ENCODE data around the gene EZH2.

EZH2 gene

GRCh38 chr7:148856578-148856881 lies 27.6 kb downstream of the EZH2 start:
- Histone ChIP-seq H3K9me3 (replicated peaks in 1 of 2; ENCODE audit: control insufficient read depth in 2 of 2, insufficient read depth in 1 of 2, low read depth in 1 of 2, low read length in 2 of 2) (no peaks in the 10 kb centered on the region), H3K9ac (ENCODE audit: low read depth, low read length, poor library complexity) (no peak overlapping the region), H3K36me3 (replicated peaks in 1 of 2; ENCODE audit: control insufficient read depth in 2 of 2, insufficient read depth in 2 of 2, low read length in 2 of 2) (peaks cover 0 to 16% of the 10 kb centered on the region in 2 donors), H3K18ac (ENCODE audit: low read length) (no peak overlapping the region), H2BK120ac (ENCODE audit: low read depth, low read length) (no peak overlapping the region), H2BK12ac (ENCODE audit: low read length) (no peak overlapping the region), H3K4me3 (ENCODE audit: low read length in 2 of 2) (no peak overlapping the region), H3K4me2 (ENCODE audit: insufficient read depth, low read length, poor library complexity, severe bottlenecking) (no peak overlapping the region), H2BK5ac (ENCODE audit: low read length) (no peak overlapping the region), H4K8ac (ENCODE audit: low read depth, low read length) (no peak overlapping the region), H3K79me1 (ENCODE audit: low read depth, low read length) (peaks cover 14% of the 10 kb centered on the region), H3K14ac (ENCODE audit: low read length) (no peak overlapping the region), H3K23ac (ENCODE audit: low read depth, low read length, poor library complexity) (no peak overlapping the region), H2AFZ (ENCODE audit: low read length) (no peak overlapping the region), H3K4ac (ENCODE audit: low read length) (no peak overlapping the region), H4K91ac (ENCODE audit: low read depth, low read length, poor library complexity) (no peak overlapping the region), H3K27me3 (ENCODE audit: control insufficient read depth in 3 of 3, insufficient read depth in 3 of 3, low read depth in 1 of 3, low read length in 3 of 3) (no peaks in the 10 kb centered on the region), H2BK15ac (ENCODE audit: low read length) (no peak overlapping the region), H2AK5ac (ENCODE audit: low read depth, low read length) (no peak overlapping the region), H3K4me1 (ENCODE audit: control insufficient read depth in 2 of 2, insufficient read depth in 1 of 2, low read depth in 1 of 2, low read length in 2 of 2) (peaks cover 0 to 4% of the 10 kb centered on the region in 2 donors), H3K27ac (replicated peaks; ENCODE audit: low read length) (no peak overlapping the region)
- WGBS, 2 donors (ENCODE audit: extremely low coverage in 2 of 2, insufficient read length in 2 of 2, insufficient replicate concordance in 1 of 2) = no CpG with 5 or more reads among the region's 2 CpGs
- DNase-seq (ENCODE audit: low spot score) = no peak

GRCh38 chr7:148854983-148855382 lies 29.1 kb downstream of the EZH2 start:
- H2BK120ac ChIP-seq (ENCODE audit: low read depth, low read length) = no peak overlapping the region
- no peak overlapping the region for H3K27ac ChIP-seq (replicated peaks; ENCODE audit: low read length)
- no peak overlapping the region for H2AK5ac ChIP-seq (ENCODE audit: low read depth, low read length)
- H3K9me3 ChIP-seq (replicated peaks in 1 of 2; ENCODE audit: control insufficient read depth in 2 of 2, insufficient read depth in 1 of 2, low read depth in 1 of 2, low read length in 2 of 2) = no peaks in the 10 kb centered on the region
- no peak overlapping the region for H2BK5ac ChIP-seq (ENCODE audit: low read length)
- H3K27me3 ChIP-seq (ENCODE audit: control insufficient read depth in 3 of 3, insufficient read depth in 3 of 3, low read depth in 1 of 3, low read length in 3 of 3) = no peaks in the 10 kb centered on the region
- H3K18ac ChIP-seq (ENCODE audit: low read length) = no peak overlapping the region
- DNase-seq (ENCODE audit: low spot score) = no peak
- H2AFZ ChIP-seq (ENCODE audit: low read length) = no peak overlapping the region
- H3K36me3 ChIP-seq (replicated peaks in 1 of 2; ENCODE audit: control insufficient read depth in 2 of 2, insufficient read depth in 2 of 2, low read length in 2 of 2) = peaks cover 0 to 16% of the 10 kb centered on the region in 2 donors
- no peak overlapping the region for H3K14ac ChIP-seq (ENCODE audit: low read length)
- H2BK12ac ChIP-seq (ENCODE audit: low read length) = no peak overlapping the region
- no peak overlapping the region for H3K23ac ChIP-seq (ENCODE audit: low read depth, low read length, poor library complexity)
- H3K4ac ChIP-seq (ENCODE audit: low read length) = no peak overlapping the region
- no CpG with 5 or more reads among the region's 1 CpG for WGBS, 2 donors (ENCODE audit: extremely low coverage in 2 of 2, insufficient read length in 2 of 2, insufficient replicate concordance in 1 of 2)
- H3K4me1 ChIP-seq (ENCODE audit: control insufficient read depth in 2 of 2, insufficient read depth in 1 of 2, low read depth in 1 of 2, low read length in 2 of 2) = peaks cover 0 to 7% of the 10 kb centered on the region in 2 donors
- no peak overlapping the region for H3K9ac ChIP-seq (ENCODE audit: low read depth, low read length, poor library complexity)
- no peak overlapping the region for H3K4me3 ChIP-seq (ENCODE audit: low read length in 2 of 2)
- no peak overlapping the region for H4K8ac ChIP-seq (ENCODE audit: low read depth, low read length)
- peaks cover 17% of the 10 kb centered on the region for H3K79me1 ChIP-seq (ENCODE audit: low read depth, low read length)
- no peak overlapping the region for H4K91ac ChIP-seq (ENCODE audit: low read depth, low read length, poor library complexity)
- H3K4me2 ChIP-seq (ENCODE audit: insufficient read depth, low read length, poor library complexity, severe bottlenecking) = no peak overlapping the region
- H2BK15ac ChIP-seq (ENCODE audit: low read length) = no peak overlapping the region

- Histone ChIP-seq H4K8ac (ENCODE audit: low read depth, low read length) (no peak overlapping the region), H2BK120ac (ENCODE audit: low read depth, low read length) (no peak overlapping the region), H3K9ac (ENCODE audit: low read depth, low read length, poor library complexity) (no peak overlapping the region), H3K4me3 (ENCODE audit: low read length in 2 of 2) (no peak overlapping the region), H3K27ac (replicated peaks; ENCODE audit: low read length) (no peak overlapping the region), H3K27me3 (ENCODE audit: control insufficient read depth in 3 of 3, insufficient read depth in 3 of 3, low read depth in 1 of 3, low read length in 3 of 3) (no peaks in the 10 kb centered on the region), H3K4me2 (ENCODE audit: insufficient read depth, low read length, poor library complexity, severe bottlenecking) (no peak overlapping the region), H3K14ac (ENCODE audit: low read length) (no peak overlapping the region), H3K79me1 (ENCODE audit: low read depth, low read length) (peaks cover 12% of the 10 kb centered on the region), H4K91ac (ENCODE audit: low read depth, low read length, poor library complexity) (no peak overlapping the region), H3K4me1 (ENCODE audit: control insufficient read depth in 2 of 2, insufficient read depth in 1 of 2, low read depth in 1 of 2, low read length in 2 of 2) (peaks cover 13 to 18% of the 10 kb centered on the region in 2 donors), H2BK5ac (ENCODE audit: low read length) (no peak overlapping the region), H2AK5ac (ENCODE audit: low read depth, low read length) (no peak overlapping the region), H2BK15ac (ENCODE audit: low read length) (no peak overlapping the region), H3K4ac (ENCODE audit: low read length) (no peak overlapping the region), H2AFZ (ENCODE audit: low read length) (no peak overlapping the region), H2BK12ac (ENCODE audit: low read length) (no peak overlapping the region), H3K23ac (ENCODE audit: low read depth, low read length, poor library complexity) (no peak overlapping the region), H3K18ac (ENCODE audit: low read length) (no peak overlapping the region), H3K36me3 (replicated peaks in 1 of 2; ENCODE audit: control insufficient read depth in 2 of 2, insufficient read depth in 2 of 2, low read length in 2 of 2) (peaks cover 0 to 9% of the 10 kb centered on the region in 2 donors), H3K9me3 (replicated peaks in 1 of 2; ENCODE audit: control insufficient read depth in 2 of 2, insufficient read depth in 1 of 2, low read depth in 1 of 2, low read length in 2 of 2) (no peaks in the 10 kb centered on the region)
- DNase-seq (ENCODE audit: low spot score) = no peak
- no CpG with 5 or more reads among the region's 1 CpG for WGBS, 2 donors (ENCODE audit: extremely low coverage in 2 of 2, insufficient read length in 2 of 2, insufficient replicate concordance in 1 of 2)
These were observed 31.8 kb downstream of the EZH2 start for GRCh38 chr7:148852272-148852671.

GRCh38 chr7:148850564-148850963 lies 33.5 kb downstream of the EZH2 start:
- Histone ChIP-seq H3K14ac (ENCODE audit: low read length) (no peak overlapping the region), H2BK120ac (ENCODE audit: low read depth, low read length) (no peak overlapping the region), H3K9ac (ENCODE audit: low read depth, low read length, poor library complexity) (no peak overlapping the region), H3K79me1 (ENCODE audit: low read depth, low read length) (peaks cover 12% of the 10 kb centered on the region), H3K4me2 (ENCODE audit: insufficient read depth, low read length, poor library complexity, severe bottlenecking) (no peak overlapping the region), H3K27ac (replicated peaks; ENCODE audit: low read length) (no peak overlapping the region), H4K8ac (ENCODE audit: low read depth, low read length) (no peak overlapping the region), H3K4me3 (ENCODE audit: low read length in 2 of 2) (no peak overlapping the region), H3K4ac (ENCODE audit: low read length) (no peak overlapping the region), H3K36me3 (replicated peaks in 1 of 2; ENCODE audit: control insufficient read depth in 2 of 2, insufficient read depth in 2 of 2, low read length in 2 of 2) (peaks cover 0 to 19% of the 10 kb centered on the region in 2 donors), H3K4me1 (ENCODE audit: control insufficient read depth in 2 of 2, insufficient read depth in 1 of 2, low read depth in 1 of 2, low read length in 2 of 2) (peaks cover 13 to 18% of the 10 kb centered on the region in 2 donors), H4K91ac (ENCODE audit: low read depth, low read length, poor library complexity) (no peak overlapping the region), H3K23ac (ENCODE audit: low read depth, low read length, poor library complexity) (no peak overlapping the region), H2BK5ac (ENCODE audit: low read length) (no peak overlapping the region), H3K18ac (ENCODE audit: low read length) (no peak overlapping the region), H2BK12ac (ENCODE audit: low read length) (no peak overlapping the region), H3K9me3 (replicated peaks in 1 of 2; ENCODE audit: control insufficient read depth in 2 of 2, insufficient read depth in 1 of 2, low read depth in 1 of 2, low read length in 2 of 2) (no peaks in the 10 kb centered on the region), H3K27me3 (ENCODE audit: control insufficient read depth in 3 of 3, insufficient read depth in 3 of 3, low read depth in 1 of 3, low read length in 3 of 3) (no peaks in the 10 kb centered on the region), H2AK5ac (ENCODE audit: low read depth, low read length) (no peak overlapping the region), H2BK15ac (ENCODE audit: low read length) (no peak overlapping the region), H2AFZ (ENCODE audit: low read length) (no peak overlapping the region)
- WGBS, 2 donors (ENCODE audit: extremely low coverage in 2 of 2, insufficient read length in 2 of 2, insufficient replicate concordance in 1 of 2) = no CpG with 5 or more reads among the region's 5 CpGs
- DNase-seq (ENCODE audit: low spot score) = no peak

Data from neuronal stem cell (in vitro differentiated cells).